HS-5 (cell line): ENCODE measurements around the gene BBS9.

Source experiments
- DNase-seq: peaks from one replicate; pipeline ENCODE4 v3.0.0-alpha.2; 2012; ENCODE audit warnings: low read depth

Gene BBS9

DNA sequence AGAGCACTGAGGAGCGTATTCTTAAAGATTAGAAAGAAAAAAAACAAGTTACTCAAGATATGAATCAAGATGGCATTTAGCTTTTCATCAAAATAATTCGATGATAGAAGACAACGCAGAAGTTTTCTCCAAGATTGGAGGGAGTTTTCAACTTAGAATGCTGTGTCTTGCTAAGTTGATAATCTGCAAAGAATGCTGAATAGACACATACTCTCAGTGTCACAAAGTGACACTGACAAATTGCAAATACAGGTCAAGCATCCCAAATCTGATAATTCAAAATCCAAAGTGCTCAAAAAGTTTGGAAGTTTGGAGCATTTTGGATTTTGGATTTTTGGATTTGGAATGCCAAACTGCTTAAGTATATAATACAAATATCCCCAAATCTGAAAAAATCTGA, 243.8 kb downstream of the BBS9 start:
- no peak for DNase-seq

GRCh38 chr7:33379891-33380525, 250.6 kb downstream of the BBS9 start:
- DNase-seq, result no peak

DNA sequence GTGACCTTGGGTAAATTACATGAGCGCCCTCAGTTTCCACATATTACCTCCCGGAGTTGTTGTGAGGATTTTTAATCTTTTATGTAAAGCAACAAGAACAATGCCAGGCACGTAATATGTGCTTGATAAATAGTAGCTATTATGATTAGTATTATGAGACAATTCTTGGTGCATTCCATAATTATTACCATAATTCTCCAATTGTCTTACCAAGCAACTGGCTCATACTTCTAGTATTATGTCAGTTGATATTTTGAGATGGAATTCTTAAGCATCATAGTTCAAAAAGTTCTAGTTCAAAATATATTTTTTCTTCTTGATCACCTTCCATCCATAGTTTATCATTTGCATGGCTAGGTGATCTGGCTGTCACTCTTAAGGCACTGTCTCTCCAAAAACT, 259.0 kb downstream of the BBS9 start:
- DNase-seq, result no peak

DNA sequence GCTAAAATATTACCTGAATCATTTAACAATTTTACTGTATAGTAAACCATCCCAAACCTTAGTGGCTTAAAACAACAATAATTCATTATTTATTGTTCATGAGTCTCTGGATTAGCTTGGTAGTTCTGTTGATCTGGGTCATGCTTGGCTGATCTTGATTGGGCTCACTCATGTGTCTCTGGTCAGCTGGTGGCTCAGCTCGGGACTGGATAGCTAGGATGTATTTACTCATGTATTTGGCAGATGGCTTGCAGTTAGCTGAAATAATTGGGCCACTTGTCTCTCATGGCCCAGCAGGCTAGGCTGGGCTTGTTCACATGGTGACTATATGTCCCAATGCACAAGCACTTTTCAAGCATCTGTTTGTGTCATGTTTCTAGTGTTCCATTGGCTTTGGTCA, 262.8 kb downstream of the BBS9 start:
- DNase-seq, result no peak

GRCh38 chr7:33393770-33394169, 264.4 kb downstream of the BBS9 start:
- DNase-seq, result no peak

DNA sequence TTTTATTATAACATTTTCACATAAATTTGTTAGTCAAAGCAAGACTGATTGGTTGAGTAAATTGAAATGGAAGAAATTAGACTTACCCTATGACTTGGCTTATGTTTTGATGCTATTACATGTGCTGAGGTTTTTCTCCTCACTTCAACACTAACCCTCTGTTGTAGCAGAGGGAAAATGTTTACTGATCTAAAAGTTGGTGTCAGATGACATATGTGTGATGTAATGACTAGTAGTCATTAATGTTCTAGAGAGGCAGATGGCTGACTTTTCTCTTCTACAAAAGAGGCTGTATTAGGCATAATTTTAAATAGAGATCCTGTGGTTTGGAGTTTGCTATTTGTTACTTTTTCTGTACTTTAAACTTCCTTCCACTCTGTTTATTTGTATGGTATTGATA, 266.0 kb downstream of the BBS9 start:
- no peak for DNase-seq

DNA sequence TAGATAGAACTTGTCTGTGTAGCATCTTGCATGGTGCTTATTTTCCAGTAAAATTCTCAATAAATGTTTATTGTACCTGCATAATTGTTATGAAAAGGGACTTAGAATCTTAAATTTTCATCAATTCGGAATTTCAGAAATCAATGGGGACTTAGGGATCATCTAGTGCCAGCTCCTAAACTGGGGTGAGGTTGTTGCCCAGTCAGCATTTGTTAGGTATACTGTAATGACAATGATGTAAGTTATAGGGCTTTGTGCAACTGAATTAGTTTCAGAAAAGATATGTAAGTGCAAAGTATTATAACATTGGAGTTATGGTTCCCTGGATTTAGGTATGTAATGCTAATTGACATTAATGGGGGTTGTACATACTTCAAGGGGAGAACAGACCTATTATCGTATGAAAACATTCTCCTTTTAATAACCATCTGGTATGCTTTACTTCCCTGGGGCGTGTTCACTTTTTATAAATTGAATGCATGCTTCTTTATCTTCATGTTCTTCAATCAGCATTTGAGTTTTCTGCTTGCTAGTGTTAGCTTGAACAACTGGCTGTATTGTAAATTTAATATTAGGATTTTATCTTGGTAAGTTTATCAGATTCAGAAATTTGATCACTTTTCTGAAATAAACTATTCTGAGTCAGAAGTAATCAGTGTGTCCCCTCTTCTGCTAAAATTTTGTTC, 270.3 kb downstream of the BBS9 start:
- no peak for DNase-seq

DNA sequence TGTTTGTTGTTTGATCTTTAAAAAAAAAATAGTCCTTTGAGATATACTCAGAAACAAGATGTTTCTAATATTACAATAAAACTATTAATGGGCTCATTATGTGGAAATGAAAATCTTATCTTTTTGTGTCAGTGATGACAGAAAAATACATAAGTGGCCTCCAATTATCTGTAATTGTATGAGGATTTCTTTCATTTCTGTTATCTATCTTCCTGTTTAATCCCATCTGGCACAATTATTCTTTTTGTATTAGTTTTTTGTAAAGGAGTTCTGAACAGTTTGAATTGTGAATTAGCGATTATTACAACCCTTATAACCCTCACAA, 270.8 kb downstream of the BBS9 start:
- DNase-seq, result no peak

DNA sequence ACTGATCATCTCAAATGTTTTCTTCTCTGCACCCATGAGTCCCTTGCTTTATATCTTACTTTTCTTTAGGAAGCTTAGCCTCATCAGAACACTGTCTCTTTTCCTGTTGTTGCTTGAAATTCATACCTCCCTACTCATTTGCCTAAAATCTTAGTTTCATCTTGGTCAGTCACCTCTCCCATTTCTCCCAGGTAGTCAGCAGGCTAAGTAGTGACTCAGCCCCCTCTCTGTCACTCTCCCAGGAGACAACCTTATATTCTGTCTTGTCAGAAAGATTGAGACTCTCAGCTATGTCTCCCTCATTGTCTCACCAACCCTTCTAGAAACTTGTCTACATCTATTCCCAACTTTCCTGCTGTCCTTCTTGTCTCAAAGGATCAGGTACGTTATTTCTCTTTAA, 280.9 kb downstream of the BBS9 start:
- no peak for DNase-seq

- no peak for DNase-seq
Observed at GRCh38 chr7:33411020-33411419, 281.7 kb downstream of the BBS9 start.

DNA sequence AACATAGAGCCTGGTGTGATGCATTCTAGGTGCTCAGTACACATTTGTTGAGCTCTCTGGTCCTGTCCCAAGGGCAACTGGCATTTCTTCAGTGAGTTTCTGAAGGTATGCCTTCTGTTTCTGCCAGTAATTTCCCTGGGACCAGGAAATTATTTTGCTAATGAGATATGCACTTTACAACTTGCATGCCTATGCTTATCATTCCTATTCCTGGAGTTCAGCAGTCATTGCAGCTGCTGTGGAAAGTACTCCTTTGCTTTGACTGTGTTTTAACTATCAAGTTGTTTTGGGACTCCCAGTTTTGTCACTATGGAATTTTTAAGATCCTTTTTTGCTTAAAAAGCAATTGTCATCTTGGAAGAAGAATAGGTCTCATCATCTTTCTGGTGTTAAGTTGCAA, 283.0 kb downstream of the BBS9 start:
- DNase-seq, result no peak

- DNase-seq, result peak; percentile 57
Observed at GRCh38 chr7:33418251-33418701, 288.9 kb downstream of the BBS9 start.

GRCh38 chr7:33420311-33420940, 291.1 kb downstream of the BBS9 start:
- no peak for DNase-seq

DNA sequence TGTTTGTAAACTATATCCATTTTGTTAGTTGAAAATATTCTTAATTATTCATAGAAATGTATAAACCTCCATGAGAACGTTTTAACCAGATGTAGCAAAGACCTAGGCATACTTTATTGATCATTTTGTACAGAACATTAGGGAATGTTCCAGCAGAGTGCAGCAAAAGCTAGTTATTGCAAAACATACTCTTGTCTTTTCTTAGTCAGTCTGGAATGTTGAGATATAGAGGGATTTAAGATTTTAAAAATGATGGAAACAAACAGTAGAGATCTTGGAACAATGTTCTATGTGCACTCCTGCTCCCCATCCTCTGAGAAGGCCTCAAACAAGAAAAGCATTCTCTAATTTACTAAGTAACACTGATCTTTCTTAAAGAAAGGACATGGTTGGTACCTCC, 292.1 kb downstream of the BBS9 start:
- no peak for DNase-seq

DNA sequence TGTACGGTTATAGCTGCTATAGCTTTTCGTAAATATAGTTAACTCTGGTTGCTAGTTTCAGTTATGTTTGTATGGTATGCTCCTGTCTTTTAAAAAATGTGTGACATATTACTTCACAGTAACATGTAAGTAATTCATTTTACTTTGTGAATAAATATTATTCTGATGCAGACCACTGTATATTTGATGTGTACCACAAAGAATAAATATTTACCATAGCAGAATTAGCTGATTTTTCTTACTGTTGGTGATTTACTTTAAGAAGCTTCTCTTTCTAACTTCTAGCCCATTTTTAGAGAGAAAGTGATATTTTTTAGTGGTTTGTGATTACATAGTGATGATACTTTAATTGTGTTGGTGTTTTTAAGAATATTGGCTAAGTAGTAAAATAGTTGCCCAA, 292.8 kb downstream of the BBS9 start:
- DNase-seq, result no peak

DNA sequence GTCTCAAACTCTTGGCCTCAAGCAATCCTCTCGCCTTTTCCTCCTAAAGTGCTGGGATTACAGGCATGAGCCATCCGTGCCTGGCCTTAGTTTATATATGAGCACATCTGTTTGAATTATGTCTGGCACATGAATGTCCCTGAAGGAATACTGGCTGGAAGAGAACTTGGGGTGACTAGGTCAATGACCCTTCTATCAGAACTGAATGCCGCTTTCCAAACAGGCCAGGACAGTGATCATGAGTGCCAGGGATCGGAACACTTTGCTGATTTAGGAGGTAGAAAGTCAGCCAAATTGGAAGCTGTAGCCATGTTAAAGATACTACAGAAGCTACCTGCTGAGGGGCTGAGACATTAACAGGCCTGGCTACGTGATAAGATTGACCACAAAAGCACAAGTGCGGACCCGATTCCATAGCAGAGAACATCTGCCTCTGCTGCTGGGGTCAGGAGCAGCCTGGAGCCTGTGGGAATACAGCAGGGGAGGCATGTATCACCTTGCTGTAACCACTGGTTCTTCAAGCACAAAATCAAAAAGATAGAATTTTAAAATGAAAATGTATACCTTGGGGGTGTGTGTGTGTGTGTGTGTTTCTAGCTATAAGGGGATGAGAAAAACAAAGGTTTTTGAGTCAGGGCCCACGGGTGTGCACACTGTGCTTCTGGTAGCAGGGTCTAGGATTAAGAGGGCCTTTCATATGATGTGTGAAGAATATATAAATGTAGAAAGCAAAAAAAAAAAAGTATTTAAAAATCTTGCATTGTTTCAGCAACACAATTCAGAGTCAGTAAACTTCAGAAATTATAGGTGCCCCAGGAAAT, 293.7 kb downstream of the BBS9 start:
- DNase-seq, result no peak

DNA sequence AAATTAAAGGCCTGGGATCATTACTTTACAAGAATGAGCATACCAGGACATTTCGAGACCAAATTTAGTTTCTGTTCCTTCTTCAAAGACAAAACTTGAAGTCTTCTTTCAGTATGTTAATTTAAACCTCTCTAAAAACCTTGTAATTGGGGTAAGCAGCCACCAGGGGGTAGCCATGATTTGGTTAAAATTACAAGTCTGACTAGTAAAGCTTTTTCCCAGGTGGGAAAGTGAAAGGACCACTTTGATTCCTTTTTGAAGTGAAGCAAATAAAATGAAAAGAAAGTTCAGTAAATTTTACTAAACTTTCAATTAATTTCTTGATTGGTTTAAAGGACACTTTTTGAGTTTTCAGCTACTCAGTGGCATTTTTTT, 294.3 kb downstream of the BBS9 start:
- DNase-seq, result no peak

- no peak for DNase-seq
Observed at GRCh38 chr7:33425395-33425794, 296.0 kb downstream of the BBS9 start.

- DNase-seq, result no peak
Observed at GRCh38 chr7:33425929-33426678, 296.7 kb downstream of the BBS9 start.

GRCh38 chr7:33428415-33428814, 299.1 kb downstream of the BBS9 start:
- no peak for DNase-seq

DNA sequence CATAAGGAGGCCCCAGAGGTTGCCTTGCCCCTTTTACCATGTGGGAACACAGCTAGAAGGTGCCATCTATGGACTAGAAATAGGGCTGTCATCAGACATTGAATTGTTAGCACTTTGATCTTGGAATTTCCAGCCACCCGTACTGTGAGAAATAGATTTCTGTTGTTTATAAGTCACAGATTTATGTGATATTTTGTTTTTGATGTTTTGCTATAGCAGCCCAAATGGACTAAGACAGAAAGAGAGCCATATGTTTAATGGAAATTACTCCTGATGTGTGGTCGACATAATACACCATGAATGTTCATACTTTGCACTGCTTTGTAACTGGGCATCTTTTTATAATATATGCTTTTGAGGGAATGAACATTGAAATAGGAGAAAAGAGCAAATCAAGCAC, 302.2 kb downstream of the BBS9 start:
- no peak for DNase-seq

DNA sequence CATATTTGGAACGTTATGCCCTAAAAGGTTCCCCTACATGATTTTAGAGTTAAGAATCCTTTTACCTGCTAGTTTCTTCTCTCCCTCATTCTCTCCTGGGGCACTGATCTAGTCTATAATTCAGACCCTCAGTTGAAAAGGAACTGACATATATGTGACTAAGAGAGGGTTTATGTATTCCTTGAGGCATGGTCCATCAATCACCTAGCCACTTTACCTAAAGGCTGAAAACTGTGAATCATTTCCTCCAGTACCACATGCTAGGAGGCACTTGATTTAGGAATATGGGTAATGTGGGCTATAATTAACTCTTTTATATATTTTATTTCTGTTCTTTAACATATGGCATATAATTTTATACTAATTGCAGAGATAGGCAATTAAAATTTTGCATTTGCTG, 303.5 kb downstream of the BBS9 start:
- DNase-seq, result no peak
